HEK293T (cell line): ENCODE measurements around the gene NT5C2.

ENCODE experiments used
- ARNT ChIP-seq: fragments of 450-650 bp; IDR thresholded peaks from 2 replicates; pipeline ENCODE4 v1.6.1; 2017; ENCODE audit warnings: mild to moderate bottlenecking
- ELF4 ChIP-seq: fragments of 450-650 bp; IDR thresholded peaks from 2 replicates; pipeline ENCODE4 v1.6.1; 2017; ENCODE audit warnings: antibody characterized with exemption

GRCh38 chr10:103140469-103140868 lies 52.6 kb downstream of the NT5C2 start:
- TF ChIP-seq ELF4 = no peak
- no peak for TF ChIP-seq ARNT
